Upper lobe of right lung (tissue), 1 donor: ENCODE results near the gene RBM10. TPM values are rescaled to one million over a fixed set of nuclear protein-coding genes. Genes with fewer than 3 reads are reported as not detected.
A peak's percentile ranks its signal among the peaks of the same experiment; 100 is the strongest.
"Not testable (repeated sequence)": the region's sequence is repeated elsewhere in the genome, so short reads cannot be mapped to it uniquely, and the experiment has no call there.

Source experiments
- ATAC-seq: fragments of 200-7000 bp; cut with Tn5 transposase; one replicate; pipeline ENCODE4 v1.9.1; 2020; ENCODE audit warnings: mild to moderate bottlenecking, moderate library complexity
- DNase-seq: peaks from one replicate; pipeline ENCODE4 v3.0.0-alpha.2; 2020
- H3K27ac ChIP-seq: fragments of 200-600 bp; one replicate; pipeline ENCODE4 v1.8.0; 2022
- H3K27me3 ChIP-seq: fragments of 200-600 bp; one replicate; pipeline ENCODE4 v1.8.0; 2022; ENCODE audit warnings: mild to moderate bottlenecking
- H3K36me3 ChIP-seq: fragments of 200-600 bp; one replicate; pipeline ENCODE4 v1.8.0; 2022
- H3K4me1 ChIP-seq: fragments of 200-600 bp; one replicate; pipeline ENCODE4 v1.8.0; 2022
- H3K4me3 ChIP-seq: fragments of 200-600 bp; one replicate; pipeline ENCODE4 v1.8.0; 2022; ENCODE audit warnings: mild to moderate bottlenecking
- H3K9me3 ChIP-seq: fragments of 200-600 bp; one replicate; pipeline ENCODE4 v1.8.0; 2022
- CTCF ChIP-seq: fragments of 200-600 bp; IDR thresholded peaks from one replicate; pipeline ENCODE4 v1.8.0; 2022; ENCODE audit warnings: antibody characterized with exemption
- intact Hi-C: fragments of 100-400 bp; cut with DNase I; formaldehyde crosslinking; loops from one replicate; pipeline ENCODE4 v1.11.0; 2022
- long read RNA-seq: library from polyadenylated mRNA; unstranded; transcript quantifications from one replicate; pipeline ENCODE4 v2.0.0, GENCODE V29; 2021
- total RNA-seq: library from RNA; stranded (reverse); fragmentation: NEBNext Ultra II Directional; extraction: Animal tissue kit (Norgen Biotek cat#: 25700); gene quantifications from one replicate; pipeline ENCODE4 v1.2.1, GENCODE V29; 2021
- donor health status: DM: no; HTN: yes; CAD: no; lungs with severe emphysema.

The RBM10 gene
- total RNA-seq: 31.9 TPM
- long read RNA-seq, transcript RBM10-206 (23 exons, 3,105 nt): minor isoform, 7 of 77 reads
- long read RNA-seq, transcript RBM10-203 (24 exons, 3,747 nt): major isoform, 12 of 77 reads
- long read RNA-seq, partial matches to known transcripts: 19 of 77 reads
- long read RNA-seq, other reads (novel, unspliced or antisense): 34 of 77 reads

- peak; percentile 98 for ATAC-seq
- Histone ChIP-seq H3K27ac (peak within 1 kb of the TSS; percentile 94), H3K4me1 (peaks cover 7% of the 10 kb centered on the region), H3K4me3 (peak within 1 kb of the TSS; percentile 59), H3K9me3 (no peaks in the 10 kb centered on the region), H3K27me3 (no peaks in the 10 kb centered on the region), H3K36me3 (peaks cover 5% of the 10 kb centered on the region)
- TF ChIP-seq CTCF: peak; percentile 72
- peak; percentile 96 for DNase-seq
- intact Hi-C loops: no loop called here
These were observed at the start of gene RBM10, which contains the start of gene NDUFB11 for GRCh38 chrX:47144626-47145394. Gene RBM10, plus strand, starts transcription at chrX:47145221. Its CDS starts 2,261 bp downstream, at chrX:47147482. Gene NDUFB11, minus strand, starts transcription at chrX:47144702. Its CDS starts 23 bp downstream, at chrX:47144679.

GRCh38 chrX:47097018-47097417 lies 48.0 kb upstream of the RBM10 start:
- ATAC-seq: no peak
- DNase-seq: no peak
- Histone ChIP-seq H3K27me3 (no peaks in the 10 kb centered on the region), H3K36me3 (no peaks in the 10 kb centered on the region), H3K27ac (no peak overlapping the region), H3K4me3 (no peak overlapping the region), H3K9me3 (no peaks in the 10 kb centered on the region), H3K4me1 (no peaks in the 10 kb centered on the region)
- intact Hi-C loops: no loop called here
- no peak for TF ChIP-seq CTCF

- no peak for TF ChIP-seq CTCF
- ATAC-seq (no peak), DNase-seq (no peak)
- no peak overlapping the region for H3K4me3 ChIP-seq
- no peaks in the 10 kb centered on the region for H3K27me3 ChIP-seq
- no peaks in the 10 kb centered on the region for H3K4me1 ChIP-seq
- H3K9me3 ChIP-seq: no peaks in the 10 kb centered on the region
- H3K27ac ChIP-seq: no peak overlapping the region
- no peaks in the 10 kb centered on the region for H3K36me3 ChIP-seq
- intact Hi-C loops: no loop called here
These were observed 46.5 kb upstream of the RBM10 start for GRCh38 chrX:47098338-47099094.

- DNase-seq (no peak), ATAC-seq (no peak)
- H3K36me3 ChIP-seq: no peaks in the 10 kb centered on the region
- H3K9me3 ChIP-seq: no peaks in the 10 kb centered on the region
- intact Hi-C loops: no loop called here
- no peak overlapping the region for H3K4me3 ChIP-seq
- no peak overlapping the region for H3K27ac ChIP-seq
- no peak for TF ChIP-seq CTCF
- H3K27me3 ChIP-seq: no peaks in the 10 kb centered on the region
- H3K4me1 ChIP-seq: no peaks in the 10 kb centered on the region
These were observed 43.8 kb upstream of the RBM10 start for GRCh38 chrX:47101206-47101605.

GRCh38 chrX:47110936-47111615 lies 33.9 kb upstream of the RBM10 start:
- ATAC-seq, DNase-seq, H3K27ac ChIP-seq, intact Hi-C loops, H3K4me3 ChIP-seq, H3K27me3 ChIP-seq, H3K9me3 ChIP-seq, H3K4me1 ChIP-seq, H3K36me3 ChIP-seq: not testable (repeated sequence)
